H1 (cell line): ENCODE results near the gene GRIK4. TPM values are rescaled to one million over a fixed set of nuclear protein-coding genes. Genes with fewer than 3 reads are reported as not detected.

ENCODE experiments used
- CTBP2 ChIP-seq: IDR thresholded peaks from 2 replicates; pipeline ENCODE4 v1.7.0; 2011; ENCODE audit warnings: borderline replicate concordance, mild to moderate bottlenecking, moderate library complexity, mixed read lengths, low read length; ENCODE audit not compliant: insufficient read depth, insufficient read length
- EZH2 ChIP-seq: fragments of 200-600 bp; sonication (generic); IDR thresholded peaks from 2 replicates; pipeline ENCODE4 v1.7.1; 2012; ENCODE audit warnings: low read depth, mild to moderate bottlenecking, moderate library complexity, low read length, inconsistent platforms; ENCODE audit not compliant: severe bottlenecking
- NANOG ChIP-seq: IDR thresholded peaks from 2 replicates; pipeline ENCODE4 v1.6.1; 2011; ENCODE audit warnings: low read length, low read depth, mild to moderate bottlenecking, inconsistent platforms; ENCODE audit not compliant: insufficient read depth, poor library complexity, severe bottlenecking
- polyA plus RNA-seq, 7 experiments: library from polyadenylated mRNA; depleted of rRNA in 3 of 7; stranded (reverse) in 5 of 7; unstranded in 2 of 7; fragments of >200 nt in 5 of 7; fragments of 200-250 nt in 2 of 7; gene quantifications; 1 replicate in 5 of 7; 2 replicates in 1 of 7; 4 replicates in 1 of 7; pipeline versions ENCODE4 v1.2.1 to v1.2.3, GENCODE V29; 2011 to 2013; ENCODE audit warnings: missing spikeins in 2 of 7, mixed read lengths in 2 of 7
- total RNA-seq: library from RNA; stranded (reverse); fragmentation: NEBNext Ultra II Directional; extraction: Animal tissue kit (Norgen Biotek cat#: 25700); gene quantifications from 2 replicates; pipeline ENCODE4 v1.2.1, GENCODE V29; 2021
- TF ChIP-seq, protein P1 (sequence below), 3 experiments: IDR thresholded peaks; 1 replicate in 2 of 3; 2 replicates in 1 of 3; pipeline versions ENCODE4 v1.5.1 to v1.6.1; 2011; ENCODE audit warnings: low read length in 3 of 3, mild to moderate bottlenecking in 3 of 3, inconsistent platforms in 2 of 3, low read depth in 1 of 3, moderate library complexity in 1 of 3; ENCODE audit not compliant: insufficient read depth in 1 of 3; ENCODE audit errors: control extremely low read depth in 1 of 3

The GRIK4 gene
- total and polyA plus RNA-seq, 2 of the 8 experiments (the other 6 are each of a cell fraction or from before 2014, with no cell fraction given): 1.2 to 2.9 TPM

- TF ChIP-seq, protein P1, sequence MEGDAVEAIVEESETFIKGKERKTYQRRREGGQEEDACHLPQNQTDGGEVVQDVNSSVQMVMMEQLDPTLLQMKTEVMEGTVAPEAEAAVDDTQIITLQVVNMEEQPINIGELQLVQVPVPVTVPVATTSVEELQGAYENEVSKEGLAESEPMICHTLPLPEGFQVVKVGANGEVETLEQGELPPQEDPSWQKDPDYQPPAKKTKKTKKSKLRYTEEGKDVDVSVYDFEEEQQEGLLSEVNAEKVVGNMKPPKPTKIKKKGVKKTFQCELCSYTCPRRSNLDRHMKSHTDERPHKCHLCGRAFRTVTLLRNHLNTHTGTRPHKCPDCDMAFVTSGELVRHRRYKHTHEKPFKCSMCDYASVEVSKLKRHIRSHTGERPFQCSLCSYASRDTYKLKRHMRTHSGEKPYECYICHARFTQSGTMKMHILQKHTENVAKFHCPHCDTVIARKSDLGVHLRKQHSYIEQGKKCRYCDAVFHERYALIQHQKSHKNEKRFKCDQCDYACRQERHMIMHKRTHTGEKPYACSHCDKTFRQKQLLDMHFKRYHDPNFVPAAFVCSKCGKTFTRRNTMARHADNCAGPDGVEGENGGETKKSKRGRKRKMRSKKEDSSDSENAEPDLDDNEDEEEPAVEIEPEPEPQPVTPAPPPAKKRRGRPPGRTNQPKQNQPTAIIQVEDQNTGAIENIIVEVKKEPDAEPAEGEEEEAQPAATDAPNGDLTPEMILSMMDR (IDR thresholded peaks at IDR 0.05; ENCODE audit: control extremely low read depth in 1 of 3, insufficient read depth in 1 of 3, low read depth in 1 of 3, low read length in 3 of 3): no peak
- TF ChIP-seq NANOG (no peak), CTBP2 (no peak), EZH2 (no peak)
Observed at GRCh38 chr11:120832481-120833238, 321.1 kb downstream of the GRIK4 start (continued).
